Neural progenitor cell (in vitro differentiated cells): ENCODE measurements around the gene PXDN.

Source experiments
- CTCF ChIP-seq: fragments of 200-600 bp; sonication (generic); IDR thresholded peaks from 2 replicates; pipeline ENCODE4 v1.5.1; 2017; ENCODE audit warnings: antibody characterized with exemption, mild to moderate bottlenecking
- EZH2 ChIP-seq: fragments of 200-600 bp; sonication (generic); IDR thresholded peaks from 2 replicates; pipeline ENCODE4 v1.6.1; 2017; ENCODE audit warnings: antibody characterized with exemption, mild to moderate bottlenecking, moderate library complexity
- EZH2phosphoT487 ChIP-seq: fragments of 200-600 bp; sonication (generic); IDR thresholded peaks from 2 replicates; pipeline ENCODE4 v1.6.1; 2017; ENCODE audit warnings: antibody characterized with exemption

DNA sequence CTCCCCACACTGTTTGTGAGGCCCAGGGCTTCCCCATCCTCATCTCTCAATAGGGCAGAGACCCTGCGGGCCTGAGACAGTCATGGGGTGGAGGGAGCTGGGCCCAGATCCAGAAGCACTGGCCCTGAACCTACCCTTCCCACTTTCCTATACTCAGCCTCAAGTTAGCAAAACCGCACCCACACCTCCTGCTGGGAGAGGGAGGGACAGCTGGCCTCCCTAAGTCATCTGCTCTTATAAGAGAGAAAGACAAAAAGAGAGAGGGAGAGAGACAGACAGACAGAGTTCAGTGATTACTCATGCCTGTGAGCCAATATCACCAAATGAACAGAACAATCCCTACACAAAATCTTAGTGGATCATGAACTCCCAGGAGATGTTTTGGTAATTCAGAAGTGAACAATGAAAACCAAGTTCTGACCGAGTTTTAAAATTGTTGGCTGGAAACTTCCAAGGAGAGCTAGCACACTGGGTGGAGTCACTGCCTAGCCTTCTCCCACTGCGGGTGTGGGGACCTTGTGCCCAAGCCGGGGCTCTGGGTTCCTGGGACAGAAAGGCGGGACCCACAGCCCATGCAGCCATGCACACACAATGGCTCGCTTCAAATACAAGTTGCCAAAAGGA, 130.5 kb downstream of the PXDN start:
- TF ChIP-seq CTCF = no peak
- no peak for TF ChIP-seq EZH2
- no peak for TF ChIP-seq EZH2phosphoT487
